MCF 10A (cell line): Measurements from ENCODE around the gene NFKBIL1. TPM values are rescaled to one million over a fixed set of nuclear protein-coding genes. Genes with fewer than 3 reads are reported as not detected.

ENCODE experiments used
- BruUV-seq: library from RNA; stranded (reverse); fragments of 400-500 nt; replicated peaks from 2 replicates; lab custom pipeline; 2021; lab: Mats Ljungman, UMichigan
- CTCF ChIA-PET: fragments of 300-600 bp; sonication (Branson Sonifier 250); formaldehyde crosslinking; extraction: SDS; loops from one replicate; lab custom pipeline; 2021; ENCODE audit warnings: antibody characterized with exemption, inconsistent platforms; lab: Yijun Ruan, JAX
- POLR2A ChIA-PET: fragments of 300-600, 350-650 bp; sonication (Branson Sonifier 250); formaldehyde crosslinking; extraction: SDS; loops from one replicate; lab custom pipeline; 2020; ENCODE audit warnings: antibody characterized with exemption, inconsistent platforms; lab: Yijun Ruan, JAX
- DNase-seq: peaks from one replicate; pipeline ENCODE4 v3.0.0-alpha.2; 2018; ENCODE audit not compliant: unreplicated experiment
- H3K27ac Mint-ChIP-seq: one replicate; pipeline ENCODE4 v1.8.0; 2022; ENCODE audit warnings: mild to moderate bottlenecking, low read depth, mixed read lengths; ENCODE audit not compliant: unreplicated experiment
- H3K27me3 Mint-ChIP-seq: one replicate; pipeline ENCODE4 v1.8.0; 2022; ENCODE audit warnings: mixed read lengths; ENCODE audit not compliant: insufficient read depth, unreplicated experiment
- H3K36me3 Mint-ChIP-seq: one replicate; pipeline ENCODE4 v1.8.0; 2022; ENCODE audit warnings: mild to moderate bottlenecking, moderate library complexity, mixed read lengths; ENCODE audit not compliant: insufficient read depth, unreplicated experiment
- H3K4me1 Mint-ChIP-seq: one replicate; pipeline ENCODE4 v1.8.0; 2022; ENCODE audit warnings: mixed read lengths; ENCODE audit not compliant: insufficient read depth, unreplicated experiment
- H3K4me3 Mint-ChIP-seq: one replicate; pipeline ENCODE4 v1.8.0; 2022; ENCODE audit warnings: mild to moderate bottlenecking, moderate library complexity, mixed read lengths; ENCODE audit not compliant: unreplicated experiment
- H3K9me3 Mint-ChIP-seq: one replicate; pipeline ENCODE4 v1.8.0; 2022; ENCODE audit warnings: mixed read lengths; ENCODE audit not compliant: unreplicated experiment
- intact Hi-C: fragments of 100-400 bp; cut with micrococcal nuclease; formaldehyde crosslinking; loops from 2 replicates; pipeline ENCODE4 v1.14.1; 2022
- total RNA-seq: library from RNA; stranded (reverse); gene quantifications from 2 replicates; pipeline ENCODE4 v1.2.3, GENCODE V29; 2022
- TF ChIP-seq, protein P1 (sequence below): fragments of 200-600 bp; IDR thresholded peaks from one replicate; pipeline ENCODE4 v1.8.0; 2022; ENCODE audit warnings: antibody characterized with exemption, mild to moderate bottlenecking; ENCODE audit not compliant: unreplicated experiment

NFKBIL1 gene
- total RNA-seq, 1 experiment from 2014 or later: 30.3 TPM

DNA sequence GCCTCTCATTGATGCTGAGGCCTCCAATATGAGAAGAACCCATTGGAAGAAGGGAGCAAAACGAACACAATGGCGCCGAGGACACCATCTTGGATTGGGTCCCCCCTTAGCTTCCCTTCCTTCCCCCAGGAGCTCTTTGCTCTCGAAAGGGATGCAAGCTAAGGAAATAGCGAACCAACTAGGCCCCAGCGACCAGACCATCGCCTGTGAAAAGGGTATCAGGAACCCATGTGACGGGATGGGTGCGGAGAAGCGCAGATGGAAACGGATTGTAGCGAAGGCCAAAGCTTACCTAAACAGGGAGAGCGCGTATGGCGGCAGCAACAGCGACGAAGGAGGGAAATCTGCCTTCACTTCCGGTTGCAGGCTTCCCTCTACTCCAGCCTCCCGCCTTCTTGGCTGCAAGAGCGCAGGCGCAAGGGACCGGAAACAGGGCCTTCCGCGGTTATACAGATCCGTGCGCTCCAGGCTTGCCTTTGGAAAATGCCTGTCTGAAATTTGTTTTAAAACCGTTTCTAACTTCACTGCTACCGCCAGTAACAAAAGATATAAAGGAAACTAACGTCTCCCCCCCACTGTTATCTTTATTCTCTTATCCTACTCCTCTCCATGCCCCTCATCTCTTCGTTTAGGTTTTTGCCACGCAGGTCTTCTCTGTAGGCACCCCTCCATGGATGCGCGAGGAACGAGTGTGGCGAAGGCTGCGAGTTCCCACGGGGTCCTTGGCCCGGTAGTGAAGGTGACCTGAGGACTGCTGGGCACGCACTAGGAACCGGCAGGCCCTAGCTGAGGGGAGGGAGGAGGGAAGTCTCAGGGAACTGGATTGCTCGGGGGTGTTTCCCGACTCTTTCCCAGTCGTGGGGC, 5.5 kb upstream of the NFKBIL1 start, which contains the start of gene DDX39B:
Gene DDX39B, minus strand, starts transcription at position 346 of the 864 bp plus-strand sequence. CDS start 1,471 bp downstream, outside the sequence.
- TF ChIP-seq, protein P1, sequence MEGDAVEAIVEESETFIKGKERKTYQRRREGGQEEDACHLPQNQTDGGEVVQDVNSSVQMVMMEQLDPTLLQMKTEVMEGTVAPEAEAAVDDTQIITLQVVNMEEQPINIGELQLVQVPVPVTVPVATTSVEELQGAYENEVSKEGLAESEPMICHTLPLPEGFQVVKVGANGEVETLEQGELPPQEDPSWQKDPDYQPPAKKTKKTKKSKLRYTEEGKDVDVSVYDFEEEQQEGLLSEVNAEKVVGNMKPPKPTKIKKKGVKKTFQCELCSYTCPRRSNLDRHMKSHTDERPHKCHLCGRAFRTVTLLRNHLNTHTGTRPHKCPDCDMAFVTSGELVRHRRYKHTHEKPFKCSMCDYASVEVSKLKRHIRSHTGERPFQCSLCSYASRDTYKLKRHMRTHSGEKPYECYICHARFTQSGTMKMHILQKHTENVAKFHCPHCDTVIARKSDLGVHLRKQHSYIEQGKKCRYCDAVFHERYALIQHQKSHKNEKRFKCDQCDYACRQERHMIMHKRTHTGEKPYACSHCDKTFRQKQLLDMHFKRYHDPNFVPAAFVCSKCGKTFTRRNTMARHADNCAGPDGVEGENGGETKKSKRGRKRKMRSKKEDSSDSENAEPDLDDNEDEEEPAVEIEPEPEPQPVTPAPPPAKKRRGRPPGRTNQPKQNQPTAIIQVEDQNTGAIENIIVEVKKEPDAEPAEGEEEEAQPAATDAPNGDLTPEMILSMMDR: no peak
- CTCF ChIA-PET: interaction anchor here (0.6 to 7.6 kb wide), 10 partner anchors 11 to 721 kb away, joined by 3 to 160 read pairs (median 5); no protein-coding TSS in a partner anchor
- peak within 1 kb of the TSS; percentile 71 for H3K4me3 Mint-ChIP-seq
- H3K36me3 Mint-ChIP-seq: peaks cover 48% of the 10 kb centered on the region
- no TSS peak for BruUV-seq
- peak within 1 kb of the TSS; percentile 96 for H3K27ac Mint-ChIP-seq
- peaks cover 40% of the 10 kb centered on the region for H3K4me1 Mint-ChIP-seq
- H3K27me3 Mint-ChIP-seq: no peaks in the 10 kb centered on the region
- peak; percentile 97 for DNase-seq
- intact Hi-C loops: loop anchor here (1.0 to 10.0 kb wide), 5 partner anchors 44 to 233 kb away; partner anchors contain the start of genes MICB, PRRC2A and VWA7
- POLR2A ChIA-PET: interaction anchor here (0.6 to 6.8 kb wide), 52 partner anchors 9 to 1730 kb away, joined by 3 to 173 read pairs (median 5); partner anchors contain the start of genes ABHD16A, APOM, BAG6 and C6orf47
- no peaks in the 10 kb centered on the region for H3K9me3 Mint-ChIP-seq

DNA sequence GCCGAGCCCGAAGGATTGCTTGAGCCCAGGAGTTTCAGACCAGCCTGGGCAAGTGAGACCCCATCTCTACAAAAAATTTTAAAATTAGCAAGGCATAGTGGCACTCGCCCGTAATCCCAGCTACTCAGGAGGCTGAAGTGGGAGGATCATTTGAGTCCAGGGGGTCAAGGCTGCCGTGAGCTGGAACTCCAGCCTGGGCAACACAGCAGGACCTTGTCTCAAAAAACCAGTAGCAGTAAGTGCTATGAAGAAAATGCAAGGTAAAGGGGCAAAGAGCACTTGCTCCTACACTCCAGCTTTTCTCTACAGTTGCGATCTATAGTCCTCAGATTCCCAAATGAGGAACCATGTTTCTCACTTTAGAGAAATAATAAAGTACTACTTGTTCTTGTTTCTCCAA, 3.8 kb upstream of the NFKBIL1 start:
- DNase-seq: no peak
- Mint-ChIP-seq H3K4me3 (no peak overlapping the region), H3K36me3 (peaks cover 30% of the 10 kb centered on the region), H3K27ac (no peak overlapping the region), H3K4me1 (peaks cover 36% of the 10 kb centered on the region), H3K9me3 (no peaks in the 10 kb centered on the region), H3K27me3 (no peaks in the 10 kb centered on the region)
- ChIA-PET CTCF (interaction anchor here (0.6 to 7.6 kb wide), 5 partner anchors 46 to 119 kb away, joined by 3 to 160 read pairs (median 5); no protein-coding TSS in a partner anchor), POLR2A (interaction anchor here (1.2 to 6.8 kb wide), 8 partner anchors 12 to 117 kb away, joined by 3 to 173 read pairs (median 20); partner anchors contain the start of genes APOM, BAG6, C6orf47 and MICB)
- BruUV-seq: no TSS peak
- intact Hi-C loops: loop anchor here (2.0 to 10.0 kb wide), 2 partner anchors 145 to 231 kb away; partner anchors contain the start of gene VWA7
- TF ChIP-seq, protein P1: no peak

DNA sequence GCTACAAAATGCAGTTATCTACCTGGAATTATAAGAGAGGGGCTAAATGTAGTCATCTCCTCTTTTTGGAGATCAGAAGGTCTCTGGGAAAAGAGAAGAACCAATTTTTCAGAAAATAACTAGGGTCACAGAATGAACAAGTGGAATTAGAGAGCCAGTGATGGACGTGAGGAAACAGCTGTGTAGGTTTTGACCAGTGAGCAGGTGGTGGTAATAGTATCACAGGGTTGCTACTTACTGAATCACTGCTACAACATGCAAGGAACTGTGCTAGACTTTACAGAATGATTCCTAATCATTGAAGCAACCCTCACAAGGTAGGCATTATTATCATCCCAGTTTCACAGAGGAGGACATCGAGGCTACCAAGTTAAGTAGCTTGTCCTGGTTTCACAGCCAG, 2.7 kb upstream of the NFKBIL1 start:
- H3K9me3 Mint-ChIP-seq: no peaks in the 10 kb centered on the region
- H3K36me3 Mint-ChIP-seq: peaks cover 28% of the 10 kb centered on the region

More for the DNA sequence above, 2.7 kb upstream of the NFKBIL1 start:
- Mint-ChIP-seq H3K4me3 (no peak overlapping the region), H3K4me1 (peaks cover 25% of the 10 kb centered on the region), H3K27ac (no peak overlapping the region), H3K27me3 (no peaks in the 10 kb centered on the region)
- intact Hi-C loops: loop anchor here (5.0 to 10.0 kb wide), 2 partner anchors 38 to 230 kb away; partner anchors contain the start of genes LTB and VWA7
- BruUV-seq: no TSS peak
- CTCF ChIA-PET: interaction anchor here (0.6 to 7.6 kb wide), 5 partner anchors 48 to 406 kb away, joined by 3 to 160 read pairs (median 3); partner anchors contain the start of gene MICB
- DNase-seq: no peak
- TF ChIP-seq, protein P1: no peak
- POLR2A ChIA-PET: interaction anchor here (0.7 to 3.1 kb wide), 4 partner anchors 40 to 117 kb away, joined by 3 to 12 read pairs (median 3); partner anchors contain the start of gene C6orf47
